Esophagus squamous epithelium (tissue), 5 donors: ENCODE results near the gene RPS6KA4. TPM values are rescaled to one million over a fixed set of nuclear protein-coding genes. Genes with fewer than 3 reads are reported as not detected.

ENCODE experiments used
- DNase-seq: peaks from one replicate; lab custom pipeline; 2025; lab: John Stamatoyannopoulos, UW
- H3K27ac ChIP-seq, 4 donors: fragments of 200-600 bp; sonication (generic); one replicate each; pipeline ENCODE4 v1.5.1; 2016 to 2019; ENCODE audit warnings: mild to moderate bottlenecking in 1 of 4
- H3K27me3 ChIP-seq, 4 donors: fragments of 200-600 bp; sonication (generic); 1 replicate in 3 of 4; 2 replicates in 1 of 4; pipeline versions ENCODE4 v1.5.1 to v1.6.0; 2017 to 2021; ENCODE audit warnings: antibody characterized with exemption in 1 of 4
- H3K36me3 ChIP-seq, 3 donors: fragments of 200-600 bp; sonication (generic); one replicate each; pipeline ENCODE4 v1.5.1; 2016 to 2019
- H3K4me1 ChIP-seq, 3 donors: fragments of 200-600 bp; sonication (generic); one replicate each; pipeline ENCODE4 v1.5.1; 2017 to 2019
- H3K4me3 ChIP-seq, 4 donors: fragments of 200-600 bp; sonication (generic); 1 replicate in 3 of 4; 2 replicates in 1 of 4; pipeline ENCODE4 v1.5.1; 2016 to 2019; ENCODE audit warnings: mild to moderate bottlenecking in 2 of 4, moderate library complexity in 1 of 4
- H3K9me3 ChIP-seq, 3 donors: fragments of 200-600 bp; sonication (generic); one replicate each; pipeline ENCODE4 v1.5.1; 2016 to 2019
- POLR2A ChIP-seq, 4 donors: fragments of 450-650 bp; IDR thresholded peaks; one replicate each; pipeline ENCODE4 v1.6.1; 2017; ENCODE audit warnings: antibody characterized with exemption in 4 of 4, mild to moderate bottlenecking in 4 of 4, moderate library complexity in 3 of 4
- WGBS, 2 donors: methylation state at CpG; one replicate each; pipeline ENCODE4 v1.1.5; 2018; 5-methylcytosine and 5-hydroxymethylcytosine counted together
- intact Hi-C: fragments of 100-400 bp; cut with DNase I; formaldehyde crosslinking; loops from one replicate; pipeline ENCODE4 v1.15.0; 2022
- total RNA-seq, 4 donors: library from RNA; depleted of rRNA; stranded (reverse); fragments of >200 nt; gene quantifications; one replicate each; pipeline ENCODE4 v1.1.0, GENCODE V29; 2016
- TF ChIP-seq, protein P1 (sequence below), 6 experiments: fragments of 450-650 bp in 4 of 6; fragments of 200-600 bp in 2 of 6; sonication (generic) in 2 of 6; IDR thresholded peaks; one replicate each; pipeline ENCODE4 v1.5.1; 2016 to 2019; ENCODE audit warnings: antibody characterized with exemption in 6 of 6, mild to moderate bottlenecking in 4 of 6, moderate library complexity in 4 of 6
- donor health status: DM: yes; HTN: yes; CAD: no.

The RPS6KA4 gene
- total RNA-seq, 4 donors from 2014 or later: 28.6 to 69.8 (median 55.0) TPM

DNA sequence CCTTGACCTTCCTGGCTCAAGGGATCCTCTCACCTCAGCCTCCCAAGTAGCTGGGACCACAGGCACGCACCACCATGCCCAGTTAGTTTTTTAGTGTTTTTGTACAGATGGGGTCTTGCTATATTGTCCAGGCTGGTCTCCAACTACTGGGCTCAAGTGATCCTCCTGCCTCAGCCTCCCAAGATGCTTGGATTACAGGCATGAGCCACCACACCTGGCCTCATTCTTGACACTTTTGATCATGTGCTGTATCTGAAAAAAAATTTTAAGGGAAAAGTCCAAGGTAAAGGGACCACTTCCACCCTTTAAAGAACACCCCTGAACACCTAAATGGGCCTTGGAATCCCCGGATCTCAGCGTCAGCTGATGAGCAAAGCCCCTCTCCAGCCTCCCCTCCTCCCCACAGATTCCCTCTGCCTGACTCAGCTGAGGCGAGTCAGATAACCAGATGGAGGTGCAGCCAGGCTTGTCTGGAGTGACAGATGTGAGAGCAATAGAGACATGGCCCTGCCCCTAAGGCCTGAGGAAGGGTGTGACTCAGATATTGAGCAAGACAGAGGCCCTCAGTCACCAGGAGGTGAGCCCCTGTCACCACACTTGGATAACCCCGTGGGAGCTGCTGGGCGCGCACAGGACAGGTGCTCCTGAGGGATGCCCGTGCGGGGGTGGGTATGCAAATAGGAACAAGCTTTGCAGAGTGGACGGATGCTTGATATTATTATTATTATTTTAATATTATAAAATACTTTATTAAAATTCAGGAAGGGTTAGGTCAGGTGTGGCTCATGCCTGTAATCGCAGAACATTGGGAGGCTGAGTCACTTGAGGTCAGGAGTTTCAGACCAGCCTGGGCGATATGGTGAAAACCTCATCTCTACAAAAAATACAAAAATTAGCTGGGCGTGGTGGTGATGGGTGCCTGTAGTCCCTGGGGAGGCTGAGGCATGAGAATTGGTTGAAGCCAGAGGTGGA lies 23.9 kb upstream of the RPS6KA4 start:
- 21 to 34% methylated on average over 12 to 13 of the region's 13 CpGs for WGBS, 2 donors
- DNase-seq: no peak
- TF ChIP-seq, protein P1, sequence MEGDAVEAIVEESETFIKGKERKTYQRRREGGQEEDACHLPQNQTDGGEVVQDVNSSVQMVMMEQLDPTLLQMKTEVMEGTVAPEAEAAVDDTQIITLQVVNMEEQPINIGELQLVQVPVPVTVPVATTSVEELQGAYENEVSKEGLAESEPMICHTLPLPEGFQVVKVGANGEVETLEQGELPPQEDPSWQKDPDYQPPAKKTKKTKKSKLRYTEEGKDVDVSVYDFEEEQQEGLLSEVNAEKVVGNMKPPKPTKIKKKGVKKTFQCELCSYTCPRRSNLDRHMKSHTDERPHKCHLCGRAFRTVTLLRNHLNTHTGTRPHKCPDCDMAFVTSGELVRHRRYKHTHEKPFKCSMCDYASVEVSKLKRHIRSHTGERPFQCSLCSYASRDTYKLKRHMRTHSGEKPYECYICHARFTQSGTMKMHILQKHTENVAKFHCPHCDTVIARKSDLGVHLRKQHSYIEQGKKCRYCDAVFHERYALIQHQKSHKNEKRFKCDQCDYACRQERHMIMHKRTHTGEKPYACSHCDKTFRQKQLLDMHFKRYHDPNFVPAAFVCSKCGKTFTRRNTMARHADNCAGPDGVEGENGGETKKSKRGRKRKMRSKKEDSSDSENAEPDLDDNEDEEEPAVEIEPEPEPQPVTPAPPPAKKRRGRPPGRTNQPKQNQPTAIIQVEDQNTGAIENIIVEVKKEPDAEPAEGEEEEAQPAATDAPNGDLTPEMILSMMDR (IDR thresholded peaks at IDR 0.05): no peak
- no peak for TF ChIP-seq POLR2A (IDR thresholded peaks at IDR 0.05)

DNA sequence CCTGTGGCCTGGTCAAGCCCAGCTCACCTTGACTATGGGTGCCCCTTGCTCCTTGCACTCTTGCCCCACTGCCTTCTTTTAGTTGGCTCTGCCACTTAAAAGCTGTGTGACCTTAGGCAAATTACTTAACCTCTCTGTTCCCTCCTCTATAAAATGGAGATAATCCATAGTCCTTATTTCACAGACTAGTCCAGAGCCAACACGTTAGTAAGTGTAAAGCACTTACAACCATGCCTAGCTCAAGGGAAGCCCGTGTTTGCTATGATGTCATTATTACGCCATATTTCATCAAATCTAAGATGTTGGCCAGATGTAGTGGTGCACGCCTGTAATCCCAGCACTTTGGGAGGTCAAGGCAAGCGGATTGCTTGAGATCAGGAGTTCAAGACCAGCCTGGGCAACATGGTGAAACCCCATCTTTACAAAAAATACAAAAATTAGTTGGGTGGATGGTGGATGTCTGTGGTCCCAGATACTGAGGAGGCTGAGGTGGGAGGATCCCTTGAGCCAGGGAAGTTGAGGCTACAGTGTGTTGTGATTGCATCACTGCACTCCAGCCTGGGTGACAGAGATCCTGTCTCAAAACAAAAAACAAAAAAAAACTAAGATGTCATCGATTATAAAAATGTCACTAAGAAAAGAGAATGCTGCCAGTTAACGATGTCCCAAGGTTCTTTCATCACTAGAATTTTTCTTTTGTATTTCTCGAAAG lies 21.3 kb upstream of the RPS6KA4 start:
- DNase-seq: no peak
- 52 to 69% methylated on average over 7 of the region's 8 CpGs for WGBS, 2 donors
- no peak overlapping the region for H3K4me3 ChIP-seq

More for the DNA sequence above, 23.9 kb upstream of the RPS6KA4 start:
- no peaks in the 10 kb centered on the region for H3K36me3 ChIP-seq
- no peaks in the 10 kb centered on the region for H3K27me3 ChIP-seq
- H3K9me3 ChIP-seq: no peaks in the 10 kb centered on the region
- intact Hi-C loops: no loop called here
- peaks cover 12 to 74% (median 20%) of the 10 kb centered on the region in 3 donors for H3K4me1 ChIP-seq
- peak overlapping the region; percentile 51 to 88 (median 76) for H3K27ac ChIP-seq
- H3K4me3 ChIP-seq: no peak overlapping the region

DNA sequence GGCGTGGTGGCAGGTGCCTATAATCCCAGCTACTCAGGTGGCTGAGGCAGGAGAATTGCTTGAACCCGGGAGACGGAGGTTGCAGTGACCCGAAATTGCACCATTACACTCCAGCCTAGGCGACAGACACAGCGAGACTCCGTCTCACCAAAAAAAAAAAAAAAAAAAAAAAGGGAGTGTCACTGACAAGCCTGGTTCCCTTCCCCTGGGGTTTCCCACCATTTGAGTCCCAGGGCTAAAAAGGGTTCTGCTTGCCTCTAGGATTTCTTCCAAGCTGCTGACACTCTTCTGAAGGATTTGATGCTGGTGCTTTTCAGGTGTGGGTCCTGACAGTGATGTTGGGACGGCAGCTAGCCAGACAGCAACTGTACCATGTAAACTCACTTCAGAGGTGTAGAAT lies 20.2 kb upstream of the RPS6KA4 start:
- Histone ChIP-seq H3K27me3 (no peaks in the 10 kb centered on the region), H3K4me1 (peaks cover 21 to 76% (median 22%) of the 10 kb centered on the region in 3 donors), H3K36me3 (no peaks in the 10 kb centered on the region), H3K27ac (peak overlapping the region; percentile 10 to 88 (median 36)), H3K4me3 (no peak overlapping the region), H3K9me3 (no peaks in the 10 kb centered on the region)
- intact Hi-C loops: no loop called here
- DNase-seq: no peak
- WGBS, 2 donors: 75 to 83% methylated on average over 1 to 4 of the region's 8 CpGs
- no peak for TF ChIP-seq POLR2A (IDR thresholded peaks at IDR 0.05)
- TF ChIP-seq, protein P1 (IDR thresholded peaks at IDR 0.05): no peak

More for the DNA sequence above, 21.3 kb upstream of the RPS6KA4 start:
- Histone ChIP-seq H3K36me3 (no peaks in the 10 kb centered on the region), H3K27me3 (no peaks in the 10 kb centered on the region), H3K27ac (peak overlapping the region in 3 of 4 donors; percentile 10 to 88 (median 57)), H3K9me3 (no peaks in the 10 kb centered on the region), H3K4me1 (peaks cover 14 to 72% (median 17%) of the 10 kb centered on the region in 3 donors)
- TF ChIP-seq, protein P1 (IDR thresholded peaks at IDR 0.05): no peak
- TF ChIP-seq POLR2A (IDR thresholded peaks at IDR 0.05): no peak
- intact Hi-C loops: no loop called here

- Histone ChIP-seq H3K27ac (peak overlapping the region; percentile 10 to 88 (median 62)), H3K27me3 (no peaks in the 10 kb centered on the region), H3K36me3 (no peaks in the 10 kb centered on the region), H3K4me3 (peak overlapping the region in 1 of 4 donors; percentile 37), H3K9me3 (no peaks in the 10 kb centered on the region), H3K4me1 (peaks cover 21 to 76% (median 22%) of the 10 kb centered on the region in 3 donors)
- WGBS, 2 donors: 46 to 61% methylated on average over 4 of the region's 4 CpGs
- no peak for DNase-seq
- TF ChIP-seq POLR2A (IDR thresholded peaks at IDR 0.05): no peak
- TF ChIP-seq, protein P1 (IDR thresholded peaks at IDR 0.05): no peak
- intact Hi-C loops: no loop called here
Measured at GRCh38 chr11:64339286-64339685, 19.7 kb upstream of the RPS6KA4 start.
